IMR-90 (cell line): ENCODE measurements around the gene PALMD. TPM values are rescaled to one million over a fixed set of nuclear protein-coding genes. Genes with fewer than 3 reads are reported as not detected.

Experiments
- ATAC-seq: fragments of 200-7000 bp; cut with Tn5 transposase; 2 replicates; pipeline ENCODE4 v1.9.1; 2020; ENCODE audit warnings: low read depth, mild to moderate bottlenecking, moderate library complexity
- BruUV-seq: library from RNA; stranded (reverse); fragments of 400-500 nt; replicated peaks from 2 replicates; lab custom pipeline; 2021; lab: Mats Ljungman, UMichigan
- CTCF ChIA-PET: fragments of 300-600 bp; formaldehyde crosslinking; extraction: SDS; loops from one replicate; lab custom pipeline; 2021; ENCODE audit warnings: antibody characterized with exemption; lab: Yijun Ruan, JAX
- POLR2A ChIA-PET: fragments of 300-600 bp; sonication (Branson Sonifier 250); formaldehyde crosslinking; loops from one replicate; lab custom pipeline; 2022; ENCODE audit warnings: antibody characterized with exemption; ENCODE audit not compliant: unreplicated experiment; lab: Charles Lee
- DNase-seq: peaks from one replicate; pipeline ENCODE4 v3.0.0; 2013
- H2AFZ ChIP-seq: replicated peaks from 2 replicates; pipeline ENCODE3; 2013; ENCODE audit warnings: low read length, mild to moderate bottlenecking; ENCODE audit not compliant: poor library complexity
- H2AK5ac ChIP-seq: 2 replicates; pipeline ENCODE4 v1.6.1; 2013; ENCODE audit warnings: low read depth, low read length, inconsistent platforms
- H2AK9ac ChIP-seq: replicated peaks from 2 replicates; pipeline ENCODE3; 2013; ENCODE audit warnings: mild to moderate bottlenecking, low read depth, low read length, moderate library complexity; ENCODE audit not compliant: poor library complexity
- H2BK120ac ChIP-seq: 2 replicates; pipeline ENCODE4 v1.6.1; 2013; ENCODE audit warnings: low read depth, low read length, inconsistent platforms
- H2BK15ac ChIP-seq: 3 replicates; pipeline ENCODE4 v1.6.1; 2013; ENCODE audit warnings: low read depth, low read length, inconsistent platforms
- H2BK20ac ChIP-seq: 2 replicates; pipeline ENCODE4 v1.6.1; 2013; ENCODE audit warnings: low read depth, mild to moderate bottlenecking, inconsistent platforms, low read length, moderate library complexity
- H2BK5ac ChIP-seq: 2 replicates; pipeline ENCODE4 v1.6.1; 2013; ENCODE audit warnings: mild to moderate bottlenecking, low read depth, low read length, inconsistent platforms; ENCODE audit not compliant: poor library complexity, severe bottlenecking
- H3K14ac ChIP-seq: replicated peaks from 2 replicates; pipeline ENCODE4 v1.6.1; 2013; ENCODE audit warnings: low read depth, low read length, inconsistent platforms
- H3K18ac ChIP-seq: 2 replicates; pipeline ENCODE4 v1.6.1; 2013; ENCODE audit warnings: low read depth, low read length, control low read depth
- H3K23ac ChIP-seq: 2 replicates; pipeline ENCODE4 v1.6.1; 2013; ENCODE audit warnings: low read depth, low read length, inconsistent platforms
- H3K27ac ChIP-seq: 2 replicates; pipeline ENCODE4 v1.5.1; 2013; ENCODE audit warnings: mild to moderate bottlenecking, control low read depth, low read length; ENCODE audit not compliant: insufficient read depth
- H3K27me3 ChIP-seq: 2 replicates; pipeline ENCODE4 v1.6.1; 2013; ENCODE audit warnings: low read length; ENCODE audit not compliant: control insufficient read depth, insufficient read depth
- H3K36me3 ChIP-seq: 2 replicates; pipeline ENCODE4 v1.6.1; 2013; ENCODE audit warnings: low read length, mixed read lengths; ENCODE audit not compliant: control insufficient read depth, insufficient read depth
- H3K4ac ChIP-seq: 2 replicates; pipeline ENCODE4 v1.6.1; 2013; ENCODE audit warnings: low read depth, low read length, inconsistent platforms
- H3K4me1 ChIP-seq: 2 replicates; pipeline ENCODE4 v1.6.1; 2013; ENCODE audit warnings: low read length, mixed read lengths; ENCODE audit not compliant: control insufficient read depth, insufficient read depth
- H3K4me2 ChIP-seq: 2 replicates; pipeline ENCODE4 v1.6.1; 2013; ENCODE audit warnings: low read depth, mild to moderate bottlenecking, control low read depth, low read length, moderate library complexity
- H3K4me3 ChIP-seq: 2 replicates; pipeline ENCODE4 v1.5.1; 2013; ENCODE audit warnings: low read depth, mild to moderate bottlenecking, control low read depth, low read length, moderate library complexity; ENCODE audit not compliant: insufficient read depth
- H3K56ac ChIP-seq: 2 replicates; pipeline ENCODE4 v1.6.1; 2013; ENCODE audit warnings: low read length, inconsistent platforms; ENCODE audit not compliant: insufficient read depth; ENCODE audit errors: extremely low read depth
- H3K79me1 ChIP-seq, 2 experiments: 2 replicates each; pipeline ENCODE4 v1.6.1; 2013; ENCODE audit warnings: low read length in 2 of 2, inconsistent platforms in 1 of 2, low read depth in 1 of 2
- H3K9ac ChIP-seq: 2 replicates; pipeline ENCODE4 v1.6.1; 2013; ENCODE audit warnings: low read depth, low read length, control low read depth
- H3K9me1 ChIP-seq: 2 replicates; pipeline ENCODE4 v1.6.1; 2013; ENCODE audit warnings: low read length, inconsistent platforms; ENCODE audit not compliant: insufficient read depth
- H3K9me3 ChIP-seq: 2 replicates; pipeline ENCODE4 v1.6.1; 2013; ENCODE audit warnings: low read length; ENCODE audit not compliant: control insufficient read depth, insufficient read depth
- H4K20me1 ChIP-seq: 2 replicates; pipeline ENCODE4 v1.6.1; 2013; ENCODE audit warnings: low read length, inconsistent platforms; ENCODE audit not compliant: insufficient read depth
- H4K5ac ChIP-seq: 2 replicates; pipeline ENCODE4 v1.6.1; 2013; ENCODE audit warnings: mild to moderate bottlenecking, low read depth, low read length, control low read depth
- H4K8ac ChIP-seq, 2 experiments: 2 replicates each; pipeline ENCODE4 v1.6.1; 2013; ENCODE audit warnings: low read depth in 2 of 2, low read length in 2 of 2, control low read depth in 1 of 2, inconsistent platforms in 1 of 2
- H4K91ac ChIP-seq: 2 replicates; pipeline ENCODE4 v1.6.1; 2013; ENCODE audit warnings: low read depth, low read length, inconsistent platforms; ENCODE audit not compliant: insufficient read depth
- BHLHE40 ChIP-seq: fragments of 150-350 bp; IDR thresholded peaks from 2 replicates; pipeline ENCODE4 v1.6.1; 2016; ENCODE audit warnings: mild to moderate bottlenecking, low read depth, low read length
- CEBPB ChIP-seq: IDR thresholded peaks from 2 replicates; pipeline ENCODE4 v1.6.1; 2012; ENCODE audit warnings: low read depth, low read length, improper control_type of control experiment
- MAZ ChIP-seq: IDR thresholded peaks from 2 replicates; pipeline ENCODE4 v1.6.1; 2012; ENCODE audit warnings: low read depth, mild to moderate bottlenecking, low read length, improper control_type of control experiment, moderate library complexity, borderline replicate concordance
- RCOR1 ChIP-seq: IDR thresholded peaks from 2 replicates; pipeline ENCODE4 v1.6.1; 2012; ENCODE audit warnings: mild to moderate bottlenecking, low read length, improper control_type of control experiment; ENCODE audit not compliant: insufficient replicate concordance
- RFX5 ChIP-seq: IDR thresholded peaks from 2 replicates; pipeline ENCODE4 v1.8.0; 2012; ENCODE audit warnings: low read depth, mild to moderate bottlenecking, low read length, moderate library complexity
- SMC3 ChIP-seq: fragments of 150-350 bp; IDR thresholded peaks from 2 replicates; pipeline ENCODE4 v1.6.1; 2016; ENCODE audit warnings: low read depth, mild to moderate bottlenecking, antibody characterized with exemption, low read length, moderate library complexity
- whole genome bisulfite sequencing, 2 experiments: methylation state at CpG; one replicate each; pipeline versions ENCODE4 v1.1.5 to v1.1.7; 2013; ENCODE audit warnings: missing lambda C conversion rate in 2 of 2; ENCODE audit not compliant: insufficient read length in 1 of 2; ENCODE audit errors: extremely low coverage in 2 of 2; 5-methylcytosine and 5-hydroxymethylcytosine counted together
- dilution Hi-C: fragments of 300-500 bp; cut with HindIII; formaldehyde crosslinking; loops from one replicate; pipeline ENCODE4 v1.14.3; 2018; ENCODE audit warnings: low sequenced_read_pairs; ENCODE audit not compliant: unreplicated experiment
- in situ Hi-C: fragments of 300-500 bp; cut with MboI; formaldehyde crosslinking; loops from 3 replicates; pipeline ENCODE4 v1.14.3; 2019; ENCODE audit warnings: low sequenced_read_pairs, inconsistent platforms, mixed read lengths
- intact Hi-C: fragments of 100-400 bp; cut with micrococcal nuclease; formaldehyde crosslinking; loops from 2 replicates; pipeline ENCODE4 v1.10.0; 2022
- polyA plus RNA-seq, 3 experiments: library from polyadenylated mRNA; depleted of rRNA; stranded (reverse); fragments of >200 nt; gene quantifications; 2 replicates each; pipeline ENCODE4 v1.2.3, GENCODE V29; 2012; ENCODE audit warnings: low replicate concordance in 1 of 3
- total RNA-seq: library from RNA; depleted of rRNA; stranded (reverse); fragments of >200 nt; gene quantifications from 2 replicates; pipeline ENCODE4 v1.2.3, GENCODE V29; 2012
- TF ChIP-seq, protein P1 (sequence below): conservative IDR thresholded peaks from 2 replicates; pipeline ENCODE4 v1.5.1; 2012; ENCODE audit warnings: mild to moderate bottlenecking, low read depth, low read length, improper control_type of control experiment
- TF ChIP-seq, protein P2 (sequence below): fragments of 150-350 bp; IDR thresholded peaks from 2 replicates; pipeline ENCODE4 v1.6.1; 2017; ENCODE audit warnings: mild to moderate bottlenecking, antibody characterized with exemption, low read length, low read depth

Gene PALMD
- total and polyA plus RNA-seq, 2 of the 4 experiments (the other 2 are of a cell fraction): 0.51 to 0.72 TPM

- intact Hi-C loops (no loop called here), dilution Hi-C loops (no loop called here), in situ Hi-C loops (no loop called here)
- H2BK120ac ChIP-seq: no peak overlapping the region
- H3K23ac ChIP-seq: no peak overlapping the region
- H3K9me1 ChIP-seq: no peaks in the 10 kb centered on the region
- no peak overlapping the region for H3K4me3 ChIP-seq
- H4K8ac ChIP-seq: no peak overlapping the region
- DNase-seq (no peak), ATAC-seq (no peak)
- H3K14ac ChIP-seq: no peak overlapping the region
- H2BK5ac ChIP-seq: no peak overlapping the region
- H2AK9ac ChIP-seq: no peak overlapping the region
- peaks cover 2% of the 10 kb centered on the region; the same call in 1 of the 2 replicates for H3K4me1 ChIP-seq
- H3K4ac ChIP-seq: no peak overlapping the region
- no peak overlapping the region for H4K5ac ChIP-seq
- ChIA-PET CTCF (no interaction called here), POLR2A (no interaction called here)
- no peak overlapping the region for H3K27ac ChIP-seq
- no peak overlapping the region for H3K4me2 ChIP-seq
- H2AFZ ChIP-seq: no peak overlapping the region
- no peak overlapping the region for H2AK5ac ChIP-seq
- H3K36me3 ChIP-seq: no peaks in the 10 kb centered on the region
- H3K18ac ChIP-seq: no peak overlapping the region
- no peaks in the 10 kb centered on the region for H3K9me3 ChIP-seq
- no peak overlapping the region for H4K91ac ChIP-seq
- no peak overlapping the region for H2BK15ac ChIP-seq
- no TSS peak for BruUV-seq
- no peak overlapping the region for H2BK20ac ChIP-seq
- H3K9ac ChIP-seq: no peak overlapping the region
- TF ChIP-seq, protein P1, sequence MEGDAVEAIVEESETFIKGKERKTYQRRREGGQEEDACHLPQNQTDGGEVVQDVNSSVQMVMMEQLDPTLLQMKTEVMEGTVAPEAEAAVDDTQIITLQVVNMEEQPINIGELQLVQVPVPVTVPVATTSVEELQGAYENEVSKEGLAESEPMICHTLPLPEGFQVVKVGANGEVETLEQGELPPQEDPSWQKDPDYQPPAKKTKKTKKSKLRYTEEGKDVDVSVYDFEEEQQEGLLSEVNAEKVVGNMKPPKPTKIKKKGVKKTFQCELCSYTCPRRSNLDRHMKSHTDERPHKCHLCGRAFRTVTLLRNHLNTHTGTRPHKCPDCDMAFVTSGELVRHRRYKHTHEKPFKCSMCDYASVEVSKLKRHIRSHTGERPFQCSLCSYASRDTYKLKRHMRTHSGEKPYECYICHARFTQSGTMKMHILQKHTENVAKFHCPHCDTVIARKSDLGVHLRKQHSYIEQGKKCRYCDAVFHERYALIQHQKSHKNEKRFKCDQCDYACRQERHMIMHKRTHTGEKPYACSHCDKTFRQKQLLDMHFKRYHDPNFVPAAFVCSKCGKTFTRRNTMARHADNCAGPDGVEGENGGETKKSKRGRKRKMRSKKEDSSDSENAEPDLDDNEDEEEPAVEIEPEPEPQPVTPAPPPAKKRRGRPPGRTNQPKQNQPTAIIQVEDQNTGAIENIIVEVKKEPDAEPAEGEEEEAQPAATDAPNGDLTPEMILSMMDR: no peak
- TF ChIP-seq SMC3 (no peak), MAZ (no peak), CEBPB (no peak), RCOR1 (no peak), RFX5 (no peak), BHLHE40 (no peak)
- TF ChIP-seq, protein P2, sequence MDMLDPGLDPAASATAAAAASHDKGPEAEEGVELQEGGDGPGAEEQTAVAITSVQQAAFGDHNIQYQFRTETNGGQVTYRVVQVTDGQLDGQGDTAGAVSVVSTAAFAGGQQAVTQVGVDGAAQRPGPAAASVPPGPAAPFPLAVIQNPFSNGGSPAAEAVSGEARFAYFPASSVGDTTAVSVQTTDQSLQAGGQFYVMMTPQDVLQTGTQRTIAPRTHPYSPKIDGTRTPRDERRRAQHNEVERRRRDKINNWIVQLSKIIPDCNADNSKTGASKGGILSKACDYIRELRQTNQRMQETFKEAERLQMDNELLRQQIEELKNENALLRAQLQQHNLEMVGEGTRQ: no peak
- H3K79me1 ChIP-seq: no peaks in the 10 kb centered on the region
- H3K56ac ChIP-seq: no peak overlapping the region
- no peaks in the 10 kb centered on the region for H3K27me3 ChIP-seq
- 67% methylated on average over 1 of the region's 5 CpGs; no CpG with 5 or more reads in 1 of the 2 experiments for WGBS, 2 experiments
- no peaks in the 10 kb centered on the region for H4K20me1 ChIP-seq
Observed at GRCh38 chr1:99627615-99628014, 18.3 kb upstream of the PALMD start.
